ENCODE results near the gene SPDYC. TPM values are rescaled to one million over a fixed set of nuclear protein-coding genes. Genes with fewer than 3 reads are reported as not detected.

The SPDYC gene
- total and polyA plus RNA-seq, 2 of the 13 experiments (the other 11 are each of a cell fraction or from before 2014, with no cell fraction given) = 0.15 to 0.33 TPM

GRCh38 chr11:65205602-65205967 is 35.6 kb downstream of the SPDYC start (continued):
- TF ChIP-seq NFKB2 (CRISPR knock-in tag; IDR thresholded peaks at IDR 0.05; ENCODE audit: borderline replicate concordance) (no peak), MXD3 (CRISPR knock-in tag; IDR thresholded peaks at IDR 0.05) (no peak), JUNB (CRISPR knock-in tag; IDR thresholded peaks at IDR 0.05; ENCODE audit: borderline replicate concordance) (no peak), ZNF792 (CRISPR knock-in tag; IDR thresholded peaks at IDR 0.05) (no peak), SRSF9 (IDR thresholded peaks at IDR 0.05; ENCODE audit: borderline replicate concordance, insufficient read depth, low read depth, low read length, poor library complexity, severe bottlenecking) (no peak), NFE2L1 (CRISPR knock-in tag; IDR thresholded peaks at IDR 0.05; ENCODE audit: borderline replicate concordance) (no peak), RAD21 (CRISPR knock-in tag; IDR thresholded peaks at IDR 0.05) (no peak), ZBTB33 (CRISPR knock-in tag; IDR thresholded peaks at IDR 0.05) (no peak)

- no peaks in the 10 kb centered on the region for H4K20me1 ChIP-seq (ENCODE audit: insufficient read depth, low read length)
- CTCF ChIA-PET (ENCODE audit: low intra/inter-chr PET ratio, low total read pairs) = no interaction called here
- intact Hi-C loops (cut with micrococcal nuclease; ENCODE audit: unreplicated experiment) = no loop called here
- H3K4me1 ChIP-seq (ENCODE audit: insufficient read depth, low read length) = no peaks in the 10 kb centered on the region
- TF ChIP-seq AGO2 (optimal IDR thresholded peaks at IDR 0.05; ENCODE audit: low read depth, low read length) = peak; percentile 67
- no peak for TF ChIP-seq TFE3 (CRISPR knock-in tag; IDR thresholded peaks at IDR 0.05)
- no peak for TF ChIP-seq ZNF281 (CRISPR knock-in tag; IDR thresholded peaks at IDR 0.05; ENCODE audit: borderline replicate concordance)
- no peak for TF ChIP-seq ZNF740 (CRISPR knock-in tag; IDR thresholded peaks at IDR 0.05)
- TF ChIP-seq TAF1 (CRISPR knock-in tag; IDR thresholded peaks at IDR 0.05) = no peak
- no peak for TF ChIP-seq RNF2 (conservative IDR thresholded peaks at IDR 0.05; ENCODE audit: low read depth)
- H2AFZ ChIP-seq (ENCODE audit: low read length) = no peak overlapping the region
- ATAC-seq (no peak), DNase-seq (ENCODE audit: low spot score) (no peak), FAIRE-seq (no peak)
- H3K9me3 ChIP-seq (ENCODE audit: low read length) = no peaks in the 10 kb centered on the region
- H3K79me2 ChIP-seq (ENCODE audit: insufficient read depth, low read length) = no peaks in the 10 kb centered on the region
- 94% methylated on average over 2 of the region's 17 CpGs for WGBS (ENCODE audit: low lambda C conversion rate)
- BruUV-seq (replicated peaks) = no TSS peak
- H3K36me3 ChIP-seq (replicated peaks in 1 of 2; ENCODE audit: control insufficient read depth in 1 of 2, insufficient read depth in 2 of 2, low read length in 2 of 2) = peaks cover 28 to 47% of the 10 kb centered on the region in 2 experiments
- no peak overlapping the region for H3K4me3 ChIP-seq (replicated peaks in 1 of 3; ENCODE audit: insufficient read depth in 1 of 3, low read depth in 2 of 3, low read length in 3 of 3)
- POLR2A ChIA-PET = no interaction called here
- H3K27me3 ChIP-seq (ENCODE audit: control insufficient read depth in 1 of 2, insufficient read depth in 2 of 2, low read length in 2 of 2) = no peaks in the 10 kb centered on the region
- no peak overlapping the region for H3K27ac ChIP-seq (ENCODE audit: extremely low read length, insufficient read depth, low read length)
- H3K9ac ChIP-seq (ENCODE audit: insufficient read depth, low read depth, low read length) = no peak overlapping the region
- in situ Hi-C loops (cut with HindIII; ENCODE audit: extremely low pct_ligation_motif_present, low pct_unique_long_range_greater_than_20kb) = no loop called here
- no peak overlapping the region for H3K4me2 ChIP-seq (ENCODE audit: low read depth, low read length)
Measured at GRCh38 chr11:65206441-65206841, 36.4 kb downstream of the SPDYC start.

Data from HepG2 (cell line).